ENCODE measurements around the gene FGD5.

GRCh38 chr3:14803101-14803980, 15.4 kb upstream of the FGD5 start:
- no peak for TF ChIP-seq CTCF (IDR thresholded peaks at IDR 0.05)
- TF ChIP-seq POLR2A (IDR thresholded peaks at IDR 0.05), result no peak

All from stomach (tissue), 4 donors.